Kidney capillary endothelial cell (primary cell): ENCODE results near the gene RUFY4.
"Not testable (repeated sequence)": the region's sequence is repeated elsewhere in the genome, so short reads cannot be mapped to it uniquely, and the experiment has no call there.

Experiments used
- DNase-seq: peaks from one replicate; pipeline ENCODE4 v3.0.0-alpha.2; 2018; ENCODE audit warnings: low spot score

RUFY4 gene

DNA sequence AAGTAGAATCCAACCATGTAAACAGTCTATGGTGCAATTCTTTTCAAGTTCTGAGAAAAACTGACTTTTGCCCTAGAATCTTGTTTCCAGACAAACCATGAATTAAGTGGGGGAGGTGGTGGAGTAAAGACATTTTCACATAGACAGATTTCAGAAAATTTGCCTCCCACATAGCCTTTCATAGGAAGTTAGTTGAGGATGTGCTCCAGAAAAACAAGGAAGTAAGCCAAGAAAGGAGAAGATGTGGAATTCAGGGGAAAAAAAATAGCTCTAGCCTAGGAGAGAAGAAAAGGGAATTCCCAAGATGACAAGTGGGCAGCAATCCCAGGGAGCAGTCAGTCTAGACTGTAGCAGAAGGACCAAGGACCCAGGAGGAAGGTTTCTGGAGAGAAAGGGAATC is 17.4 kb downstream of the RUFY4 start:
- no peak for DNase-seq

- DNase-seq: no peak
Observed at GRCh38 chr2:218089259-218089658, 20.2 kb downstream of the RUFY4 start.

- DNase-seq: no peak
Observed at GRCh38 chr2:218091746-218092145, 22.7 kb downstream of the RUFY4 start.

DNA sequence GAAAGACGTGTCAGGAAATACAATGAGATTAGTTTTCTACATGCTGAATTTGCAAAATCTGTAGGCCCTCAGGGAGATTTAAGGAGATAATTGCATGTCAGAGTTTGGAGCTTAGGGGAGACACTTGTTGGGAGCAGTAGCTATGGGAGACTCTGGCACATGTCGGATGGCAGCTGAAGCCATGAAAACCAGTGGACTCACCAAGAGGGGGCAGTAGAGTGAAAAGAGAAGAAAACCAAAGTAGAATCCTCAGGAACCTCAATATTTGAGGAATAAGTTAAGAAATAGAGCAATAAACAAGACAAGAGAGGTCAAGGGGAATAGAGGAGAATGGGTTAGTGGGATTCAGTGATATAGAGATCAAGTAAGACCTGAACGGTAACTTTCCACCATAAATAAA is 24.8 kb downstream of the RUFY4 start:
- no peak for DNase-seq

GRCh38 chr2:218095853-218096252 is 26.8 kb downstream of the RUFY4 start:
- DNase-seq: no peak

GRCh38 chr2:218097975-218098374 is 28.9 kb downstream of the RUFY4 start:
- no peak for DNase-seq

DNA sequence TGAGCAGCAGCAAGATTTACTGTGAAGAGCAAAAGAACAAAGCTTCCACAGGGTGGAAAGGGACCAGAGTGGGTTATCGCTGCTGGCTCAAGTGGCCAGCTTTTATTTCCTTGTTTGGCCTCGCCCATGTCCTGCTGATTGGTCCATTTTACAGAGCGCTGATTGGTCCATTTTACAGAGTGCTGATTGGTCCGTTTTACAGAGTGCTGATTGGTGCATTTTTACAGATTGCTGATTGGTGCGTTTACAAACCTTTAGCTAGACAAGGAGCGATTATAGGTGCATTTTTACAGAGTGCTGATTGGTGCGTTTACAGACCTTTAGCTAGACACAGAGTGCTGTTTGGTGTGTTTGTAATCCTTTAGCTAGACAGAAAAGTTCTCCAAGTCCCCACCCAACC is 39.8 kb downstream of the RUFY4 start:
- not testable (repeated sequence) for DNase-seq

DNA sequence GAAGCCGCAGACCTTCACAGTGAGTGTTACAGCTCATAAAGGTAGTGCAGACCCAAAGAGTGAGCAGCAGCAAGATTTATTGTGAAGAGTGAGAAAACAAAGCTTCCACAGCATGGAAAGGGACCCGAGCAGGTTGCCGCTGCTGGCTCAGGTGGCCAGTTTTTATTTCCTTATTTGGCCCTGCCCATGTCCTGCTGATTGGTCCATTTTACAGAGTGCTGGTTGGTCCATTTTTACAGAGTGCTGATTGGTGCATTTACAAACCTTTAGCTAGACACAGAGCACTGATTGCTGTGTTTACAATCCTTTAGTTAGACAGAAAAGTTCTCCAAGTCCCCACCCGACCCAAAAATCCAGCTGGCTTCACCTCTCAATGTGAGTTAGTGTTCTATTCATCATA is 52.7 kb downstream of the RUFY4 start:
- DNase-seq: not testable (repeated sequence)

DNA sequence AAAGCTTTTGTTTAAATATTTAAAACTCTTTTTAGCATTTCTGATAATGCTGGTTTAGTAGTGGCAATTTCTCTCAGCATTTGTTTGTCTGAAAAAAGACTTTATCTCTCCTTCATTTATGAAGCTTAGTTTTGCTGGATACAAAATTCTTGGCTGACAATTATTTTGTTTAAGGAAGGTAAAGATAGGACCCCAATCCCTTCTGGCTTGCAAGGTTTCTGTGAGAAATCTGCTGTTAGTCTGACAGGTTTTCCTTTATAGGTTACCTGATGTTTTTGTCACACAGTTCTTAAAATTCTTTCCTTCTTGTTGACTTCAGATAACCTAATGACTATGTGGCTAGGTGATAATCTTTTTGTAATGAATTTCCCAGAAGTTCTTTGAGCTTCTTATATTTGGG is 53.2 kb downstream of the RUFY4 start:
- DNase-seq: not testable (repeated sequence)

DNA sequence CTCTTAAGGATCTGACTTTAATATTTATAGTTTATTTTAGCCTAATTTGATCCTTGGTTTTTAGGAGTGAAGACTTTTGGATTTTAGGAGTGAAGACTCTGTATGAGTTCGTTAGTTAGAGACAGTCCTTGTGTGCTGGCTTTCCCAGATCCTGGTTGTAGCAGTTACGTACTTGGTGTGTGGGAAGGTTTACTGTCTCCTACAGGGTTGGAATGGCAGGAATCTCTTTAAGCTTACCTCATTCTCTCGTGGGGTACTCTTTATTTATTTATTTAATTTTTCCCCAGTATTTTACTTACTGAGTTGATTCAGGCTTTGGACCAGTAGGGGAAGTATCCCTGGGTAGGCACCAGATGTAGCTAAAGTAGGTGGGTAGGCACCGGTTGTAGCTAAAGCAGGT is 54.9 kb downstream of the RUFY4 start:
- DNase-seq: no peak

GRCh38 chr2:218125095-218125494 is 56.0 kb downstream of the RUFY4 start:
- no peak for DNase-seq

GRCh38 chr2:218125626-218126080 is 56.6 kb downstream of the RUFY4 start, which contains the start of gene CXCR2:
Gene CXCR2, plus strand, starts transcription at chr2:218126028. Its CDS starts 8,774 bp downstream, at chr2:218134802.
- no peak for DNase-seq

DNA sequence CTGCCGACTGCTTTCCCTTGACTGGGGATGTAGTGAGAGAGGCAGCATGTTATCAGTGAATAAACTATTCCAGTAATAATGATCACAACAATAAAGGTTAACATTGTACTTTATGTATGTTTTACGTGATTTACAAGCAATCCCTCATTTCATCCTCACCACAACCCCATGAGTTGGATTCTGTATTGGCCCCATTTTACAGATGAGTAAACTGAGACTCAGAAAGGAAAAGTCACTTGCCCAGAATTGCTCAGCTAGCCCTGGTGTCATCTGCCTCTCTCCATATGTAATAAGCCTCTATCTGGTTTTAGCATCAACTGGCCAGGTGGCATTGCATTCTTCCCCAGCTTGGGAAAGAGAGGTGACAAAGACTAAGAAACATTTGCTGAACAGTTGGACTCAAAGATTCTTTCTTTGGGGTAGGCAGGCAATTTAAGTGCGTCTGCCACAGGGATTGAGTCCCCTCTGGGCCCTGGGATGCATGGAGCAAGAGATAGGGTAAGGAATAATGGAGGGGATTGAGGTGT is 58.9 kb downstream of the RUFY4 start:
- DNase-seq: no peak

GRCh38 chr2:218128781-218129457 is 59.9 kb downstream of the RUFY4 start:
- DNase-seq: no peak

GRCh38 chr2:218129458-218130135 is 60.5 kb downstream of the RUFY4 start:
- no peak for DNase-seq

DNA sequence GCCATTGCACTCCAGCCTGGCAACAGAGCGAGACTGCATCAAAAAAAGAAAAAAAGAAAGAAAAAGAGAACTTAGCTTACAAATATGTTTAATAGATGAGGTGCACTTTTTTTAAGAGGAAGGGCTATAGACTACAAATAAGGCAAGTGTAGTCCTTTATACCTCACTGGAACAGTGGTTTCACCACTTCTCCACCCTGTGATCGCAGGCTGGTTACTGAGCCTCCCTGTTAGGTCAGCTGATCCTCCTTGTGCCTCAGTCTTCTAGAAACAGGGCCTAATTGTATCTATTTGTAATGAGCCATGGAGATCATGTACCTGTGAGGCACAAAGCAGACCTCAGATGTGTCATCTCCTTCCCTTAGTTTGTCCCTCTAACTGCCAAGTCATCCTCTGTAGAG is 61.3 kb downstream of the RUFY4 start:
- no peak for DNase-seq

DNA sequence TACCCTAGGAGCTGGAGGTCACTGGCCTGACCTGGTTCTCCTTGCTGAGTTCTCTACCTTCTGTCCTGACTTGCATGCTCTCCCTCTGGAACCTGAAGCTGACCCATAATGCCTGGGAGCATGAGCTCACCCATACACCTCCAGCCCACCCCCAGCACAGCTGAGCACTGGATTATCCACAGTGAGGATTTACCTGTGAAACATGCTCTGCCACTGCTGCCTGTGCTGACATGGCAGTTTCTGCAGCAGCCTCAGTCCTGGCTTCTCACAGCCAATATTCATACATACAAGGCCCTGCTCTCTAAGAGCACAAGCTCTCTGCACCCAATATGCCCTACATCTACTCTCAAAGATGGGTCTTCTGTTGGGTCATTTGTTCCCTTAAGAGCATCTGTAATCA is 61.8 kb downstream of the RUFY4 start:
- DNase-seq: no peak

- DNase-seq: no peak
Observed at GRCh38 chr2:218137514-218137913, 68.5 kb downstream of the RUFY4 start.

GRCh38 chr2:218138047-218138446 is 69.0 kb downstream of the RUFY4 start:
- no peak for DNase-seq
